PC-9 (cell line): Measurements from ENCODE around the gene ESPL1. TPM values are rescaled to one million over a fixed set of nuclear protein-coding genes. Genes with fewer than 3 reads are reported as not detected.
A peak's percentile ranks its signal among the peaks of the same experiment; 100 is the strongest.

ENCODE experiments used
- BruUV-seq: library from RNA; stranded (reverse); fragments of 400-500 nt; replicated peaks from 2 replicates; lab custom pipeline; 2021; lab: Mats Ljungman, UMichigan
- CTCF ChIA-PET: fragments of 300-600 bp; sonication (Branson Sonifier 250); formaldehyde crosslinking; loops from one replicate; lab custom pipeline; 2022; ENCODE audit warnings: antibody characterized with exemption; lab: Charles Lee
- POLR2A ChIA-PET: fragments of 300-600 bp; sonication (Branson Sonifier 250); formaldehyde crosslinking; loops from one replicate; lab custom pipeline; 2022; ENCODE audit warnings: antibody characterized with exemption; ENCODE audit not compliant: unreplicated experiment; lab: Charles Lee
- DNase-seq, 2 experiments: peaks; one replicate each; pipeline versions ENCODE4 v3.0.0 to v3.0.0-alpha.2; 2015 to 2022; ENCODE audit warnings: mixed read lengths in 1 of 2
- H2AFZ ChIP-seq: fragments of 200-600 bp; sonication (generic); 2 replicates; pipeline ENCODE4 v1.8.1; 2017; ENCODE audit warnings: antibody characterized with exemption
- H3F3A ChIP-seq: fragments of 200-600 bp; sonication (generic); 2 replicates; pipeline ENCODE4 v1.8.1; 2017; ENCODE audit warnings: antibody characterized with exemption, mild to moderate bottlenecking, low read depth; ENCODE audit not compliant: insufficient read depth
- H3K27ac ChIP-seq: fragments of 200-600 bp; sonication (generic); 2 replicates; pipeline ENCODE4 v1.6.1; 2016; ENCODE audit warnings: mixed run types
- H3K27me3 ChIP-seq: fragments of 200-600 bp; sonication (generic); 2 replicates; pipeline ENCODE4 v1.6.1; 2016; ENCODE audit warnings: low read depth, mixed run types; ENCODE audit not compliant: insufficient read depth
- H3K36me3 ChIP-seq: fragments of 200-600 bp; sonication (generic); 2 replicates; pipeline ENCODE4 v1.6.1; 2016; ENCODE audit warnings: low read depth, mixed run types
- H3K4me1 ChIP-seq: fragments of 200-600 bp; sonication (generic); replicated peaks from 2 replicates; pipeline ENCODE4 v1.6.1; 2016; ENCODE audit warnings: mixed run types; ENCODE audit not compliant: insufficient read depth
- H3K4me2 ChIP-seq: fragments of 200-600 bp; sonication (generic); 2 replicates; pipeline ENCODE4 v1.6.1; 2017; ENCODE audit warnings: mixed run types
- H3K4me3 ChIP-seq: fragments of 200-600 bp; sonication (generic); 2 replicates; pipeline ENCODE4 v1.6.1; 2016; ENCODE audit warnings: mixed run types
- H3K79me2 ChIP-seq: fragments of 200-600 bp; sonication (generic); 2 replicates; pipeline ENCODE4 v1.6.1; 2017; ENCODE audit warnings: low read depth, mixed run types
- H3K9me2 ChIP-seq: fragments of 200-600 bp; sonication (generic); 2 replicates; pipeline ENCODE4 v1.8.1; 2017; ENCODE audit warnings: mild to moderate bottlenecking; ENCODE audit not compliant: insufficient read depth
- H3K9me3 ChIP-seq: fragments of 200-600 bp; sonication (generic); 2 replicates; pipeline ENCODE4 v1.8.1; 2016; ENCODE audit warnings: low read depth; ENCODE audit not compliant: insufficient read depth
- H4K20me1 ChIP-seq: fragments of 200-600 bp; sonication (generic); 2 replicates; pipeline ENCODE4 v1.8.1; 2017; ENCODE audit not compliant: insufficient read depth
- EZH2 ChIP-seq: fragments of 200-600 bp; sonication (generic); IDR thresholded peaks from 2 replicates; pipeline ENCODE4 v1.8.0; 2017; ENCODE audit warnings: antibody characterized with exemption, low read depth
- intact Hi-C: fragments of 100-400 bp; cut with micrococcal nuclease; formaldehyde crosslinking; loops from one replicate; pipeline ENCODE4 v1.10.0; 2022; ENCODE audit not compliant: unreplicated experiment
- total RNA-seq: library from RNA; stranded (reverse); gene quantifications from 2 replicates; pipeline ENCODE4 v1.2.3, GENCODE V29; 2021
- TF ChIP-seq, protein P1 (sequence below): fragments of 200-600 bp; sonication (generic); conservative IDR thresholded peaks from 2 replicates; pipeline ENCODE4 v1.6.1; 2017; ENCODE audit warnings: mixed run types, antibody characterized with exemption, mild to moderate bottlenecking, moderate library complexity

ESPL1 gene
- total RNA-seq, 1 experiment from 2014 or later, result 42.0 TPM

DNA sequence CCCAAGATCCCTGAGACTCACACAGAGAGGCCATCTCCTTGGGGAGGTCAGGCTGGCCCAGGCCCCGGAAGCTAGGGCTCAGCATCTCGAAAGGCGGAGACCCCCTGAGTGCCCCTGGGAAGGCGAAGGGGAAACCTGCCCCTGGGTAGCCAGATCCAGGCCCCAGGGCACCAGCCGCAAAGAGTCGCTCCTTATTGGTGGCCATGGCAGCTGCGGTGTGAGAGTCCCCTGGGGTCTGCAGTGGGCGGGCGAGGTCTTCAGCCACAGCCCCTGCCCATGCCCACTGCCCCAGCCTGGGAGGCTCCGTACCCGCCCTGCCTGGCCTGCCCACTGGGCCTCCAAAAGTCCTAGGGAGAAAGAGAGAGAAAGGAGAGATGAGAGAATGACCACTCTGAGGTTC is 40.8 kb upstream of the ESPL1 start:
- H3K4me3 ChIP-seq, result no peak overlapping the region
- ChIA-PET CTCF (no interaction called here), POLR2A (no interaction called here)
- H3K27ac ChIP-seq, result no peak overlapping the region
- intact Hi-C loops, result no loop called here
- H3K27me3 ChIP-seq, result no peaks in the 10 kb centered on the region
- DNase-seq, result no peak
- BruUV-seq, result no TSS peak
- H3K9me2 ChIP-seq, result no peaks in the 10 kb centered on the region
- no peak overlapping the region for H3K4me2 ChIP-seq
- no peak for TF ChIP-seq EZH2
- TF ChIP-seq, protein P1, sequence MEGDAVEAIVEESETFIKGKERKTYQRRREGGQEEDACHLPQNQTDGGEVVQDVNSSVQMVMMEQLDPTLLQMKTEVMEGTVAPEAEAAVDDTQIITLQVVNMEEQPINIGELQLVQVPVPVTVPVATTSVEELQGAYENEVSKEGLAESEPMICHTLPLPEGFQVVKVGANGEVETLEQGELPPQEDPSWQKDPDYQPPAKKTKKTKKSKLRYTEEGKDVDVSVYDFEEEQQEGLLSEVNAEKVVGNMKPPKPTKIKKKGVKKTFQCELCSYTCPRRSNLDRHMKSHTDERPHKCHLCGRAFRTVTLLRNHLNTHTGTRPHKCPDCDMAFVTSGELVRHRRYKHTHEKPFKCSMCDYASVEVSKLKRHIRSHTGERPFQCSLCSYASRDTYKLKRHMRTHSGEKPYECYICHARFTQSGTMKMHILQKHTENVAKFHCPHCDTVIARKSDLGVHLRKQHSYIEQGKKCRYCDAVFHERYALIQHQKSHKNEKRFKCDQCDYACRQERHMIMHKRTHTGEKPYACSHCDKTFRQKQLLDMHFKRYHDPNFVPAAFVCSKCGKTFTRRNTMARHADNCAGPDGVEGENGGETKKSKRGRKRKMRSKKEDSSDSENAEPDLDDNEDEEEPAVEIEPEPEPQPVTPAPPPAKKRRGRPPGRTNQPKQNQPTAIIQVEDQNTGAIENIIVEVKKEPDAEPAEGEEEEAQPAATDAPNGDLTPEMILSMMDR, result no peak
- no peaks in the 10 kb centered on the region for H3K9me3 ChIP-seq
- H3F3A ChIP-seq, result peaks cover 45% of the 10 kb centered on the region; the same call in 1 of the 2 replicates
- H3K4me1 ChIP-seq, result peaks cover 68% of the 10 kb centered on the region
- H2AFZ ChIP-seq, result no peak overlapping the region
- H4K20me1 ChIP-seq, result no peaks in the 10 kb centered on the region
- peaks cover 54% of the 10 kb centered on the region for H3K79me2 ChIP-seq
- H3K36me3 ChIP-seq, result peaks cover 10% of the 10 kb centered on the region; the same call in 1 of the 2 replicates

DNA sequence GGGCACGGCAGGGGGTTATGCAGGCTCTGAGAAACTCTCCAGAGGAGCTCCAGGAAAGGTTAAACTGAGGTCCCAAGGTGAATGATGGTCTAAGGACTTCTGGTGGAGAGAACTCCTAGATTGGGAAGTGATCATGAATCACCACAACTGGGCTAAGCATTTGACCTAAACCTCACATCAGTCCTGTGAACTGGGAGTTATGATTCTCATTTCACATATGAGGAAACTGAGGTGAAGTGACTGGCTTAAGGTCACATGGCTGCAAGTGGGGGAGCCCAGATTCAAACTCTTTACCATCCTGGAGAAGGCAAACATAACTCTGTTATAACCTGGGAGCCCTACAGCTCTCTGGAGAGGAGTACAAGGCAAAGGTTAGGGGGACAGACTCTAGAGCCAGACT is 40.3 kb upstream of the ESPL1 start:
- no peak overlapping the region for H3K27ac ChIP-seq
- intact Hi-C loops, result no loop called here
- H3F3A ChIP-seq, result peaks cover 50% of the 10 kb centered on the region
- peaks cover 68% of the 10 kb centered on the region for H3K4me1 ChIP-seq
- no peaks in the 10 kb centered on the region for H3K27me3 ChIP-seq
- POLR2A ChIA-PET, result no interaction called here
- H2AFZ ChIP-seq, result no peak overlapping the region
- H3K4me3 ChIP-seq, result no peak overlapping the region
- no peaks in the 10 kb centered on the region for H3K9me3 ChIP-seq
- BruUV-seq, result no TSS peak
- peaks cover 54% of the 10 kb centered on the region for H3K79me2 ChIP-seq
- peaks cover 10% of the 10 kb centered on the region; the same call in 1 of the 2 replicates for H3K36me3 ChIP-seq
- CTCF ChIA-PET, result no interaction called here
- H3K9me2 ChIP-seq, result no peaks in the 10 kb centered on the region
- no peak for DNase-seq
- H3K4me2 ChIP-seq, result no peak overlapping the region
- TF ChIP-seq, protein P1, result no peak
- no peak for TF ChIP-seq EZH2
- no peaks in the 10 kb centered on the region for H4K20me1 ChIP-seq

DNA sequence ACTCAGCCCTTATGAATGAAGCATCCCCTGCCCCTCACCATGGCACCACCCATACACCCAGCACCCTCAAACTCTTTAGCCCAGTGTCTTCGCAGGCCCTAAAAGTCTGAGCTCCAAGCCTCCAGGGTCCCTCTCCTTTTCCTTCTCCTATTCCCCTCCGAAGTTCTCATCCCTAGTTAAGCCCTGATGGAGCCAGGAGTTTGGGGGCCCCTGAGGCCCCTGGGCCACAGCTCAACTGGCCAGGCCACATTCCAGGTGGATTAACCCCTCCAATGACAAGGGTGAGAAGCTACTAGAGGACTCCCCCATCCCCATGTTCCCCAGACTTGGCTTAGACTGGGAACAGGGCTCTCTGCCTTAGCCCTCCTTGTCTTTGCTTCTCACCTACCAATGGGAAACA is 38.6 kb upstream of the ESPL1 start:
- no peaks in the 10 kb centered on the region for H3K27me3 ChIP-seq
- no peaks in the 10 kb centered on the region for H3K9me2 ChIP-seq
- no peak for TF ChIP-seq EZH2
- TF ChIP-seq, protein P1, result no peak
- H3K4me2 ChIP-seq, result peak overlapping the region; percentile 100
- peak overlapping the region; percentile 51 for H3K4me3 ChIP-seq
- BruUV-seq, result no TSS peak
- peaks cover 10% of the 10 kb centered on the region; the same call in 1 of the 2 replicates for H3K36me3 ChIP-seq
- peak overlapping the region; percentile 29; the same call in 1 of the 2 replicates for H3K27ac ChIP-seq
- H3K4me1 ChIP-seq, result peaks cover 68% of the 10 kb centered on the region
- no peak for DNase-seq
- peaks cover 54% of the 10 kb centered on the region for H3F3A ChIP-seq
- H3K9me3 ChIP-seq, result no peaks in the 10 kb centered on the region
- ChIA-PET CTCF (no interaction called here), POLR2A (no interaction called here)
- intact Hi-C loops, result no loop called here
- H4K20me1 ChIP-seq, result no peaks in the 10 kb centered on the region
- H2AFZ ChIP-seq, result no peak overlapping the region
- peaks cover 54% of the 10 kb centered on the region for H3K79me2 ChIP-seq
